Measurements from ENCODE around the gene RPTN.
"Not testable (repeated sequence)": the region's sequence is repeated elsewhere in the genome, so short reads cannot be mapped to it uniquely, and the experiment has no call there.

Gene RPTN

GRCh38 chr1:152165286-152166077 lies 6.5 kb upstream of the RPTN start:
- DNase-seq (ENCODE audit: insufficient read length, low spot score) (no peak), FAIRE-seq (no peak)

- no peak for FAIRE-seq
- DNase-seq (ENCODE audit: insufficient read length, low spot score) = no peak
Measured at GRCh38 chr1:152164517-152165136, 5.6 kb upstream of the RPTN start.

GRCh38 chr1:152162792-152163463 lies 3.9 kb upstream of the RPTN start:
- DNase-seq (ENCODE audit: insufficient read length, low spot score) (peak; percentile 35), FAIRE-seq (no peak)

DNA sequence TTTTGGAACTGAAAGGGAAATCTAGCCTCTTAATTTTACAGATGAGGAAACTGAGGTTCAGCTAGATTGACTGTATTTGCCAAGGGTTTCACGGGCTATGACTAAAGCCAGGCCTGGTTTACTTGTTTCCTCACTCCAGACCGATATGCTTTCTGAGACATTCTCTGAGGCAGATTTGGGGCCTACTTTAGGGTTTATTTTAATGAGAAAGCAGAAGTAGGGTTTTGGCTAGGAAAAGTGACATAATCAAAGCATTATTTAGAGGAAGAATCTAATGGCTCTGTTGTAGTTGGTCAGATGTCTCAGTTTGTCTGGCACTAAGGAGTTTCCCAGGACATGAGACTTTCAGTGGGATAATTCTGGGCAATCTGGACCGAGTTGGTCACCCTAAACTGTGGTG lies 1.5 kb upstream of the RPTN start:
- FAIRE-seq (no peak), DNase-seq (ENCODE audit: insufficient read length, low spot score) (no peak)

GRCh38 chr1:152153996-152154395 lies 5.0 kb downstream of the RPTN start:
- no peak for DNase-seq (ENCODE audit: insufficient read length, low spot score)
- no peak for FAIRE-seq

- FAIRE-seq (no peak), DNase-seq (ENCODE audit: insufficient read length, low spot score) (no peak)
Measured at GRCh38 chr1:152151646-152152045, 7.4 kb downstream of the RPTN start.

GRCh38 chr1:152148981-152149380 lies 10.0 kb downstream of the RPTN start:
- DNase-seq (ENCODE audit: insufficient read length, low spot score) (no peak), FAIRE-seq (no peak)

DNA sequence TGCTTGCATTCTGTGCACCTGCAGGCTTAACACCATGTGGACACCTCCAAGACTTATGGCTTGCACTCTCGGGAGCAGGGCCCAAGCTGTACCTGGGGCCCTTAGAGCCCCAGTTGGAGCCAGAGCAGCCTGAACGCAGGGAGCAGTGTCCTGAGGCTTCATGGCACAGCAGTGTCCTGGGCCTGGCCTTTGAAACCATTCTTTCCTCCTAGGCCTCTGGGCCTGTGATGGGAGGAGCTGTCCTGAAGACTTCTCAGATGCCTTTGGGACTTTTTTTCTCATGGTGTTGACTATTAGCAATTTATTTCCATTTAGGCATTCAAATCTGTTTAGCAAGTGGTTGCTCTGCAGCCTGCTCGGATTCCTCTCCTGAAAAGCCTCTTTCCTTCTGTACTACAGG lies 11.0 kb downstream of the RPTN start:
- FAIRE-seq = no peak
- DNase-seq (ENCODE audit: insufficient read length, low spot score) = no peak

DNA sequence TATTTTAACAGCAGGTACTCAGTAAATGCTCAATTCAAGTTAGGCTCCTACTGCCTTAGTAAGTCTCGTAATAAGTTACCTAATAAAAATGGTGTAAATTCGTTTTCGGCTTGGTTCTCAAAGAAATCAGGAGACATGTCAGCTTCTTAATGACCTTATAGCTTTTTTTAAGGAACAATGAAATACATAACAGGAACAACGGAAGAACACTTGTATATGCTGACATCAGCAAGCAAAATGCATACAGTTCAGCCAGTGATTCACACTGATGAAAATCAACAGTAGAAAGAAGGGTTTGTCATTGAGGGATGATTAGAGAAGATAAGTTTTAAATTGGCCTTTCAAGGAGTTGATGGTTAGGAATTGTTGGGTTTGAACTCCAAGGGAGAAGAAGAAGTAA lies 13.3 kb downstream of the RPTN start:
- no peak for DNase-seq (ENCODE audit: insufficient read length, low spot score)
- no peak for FAIRE-seq

DNA sequence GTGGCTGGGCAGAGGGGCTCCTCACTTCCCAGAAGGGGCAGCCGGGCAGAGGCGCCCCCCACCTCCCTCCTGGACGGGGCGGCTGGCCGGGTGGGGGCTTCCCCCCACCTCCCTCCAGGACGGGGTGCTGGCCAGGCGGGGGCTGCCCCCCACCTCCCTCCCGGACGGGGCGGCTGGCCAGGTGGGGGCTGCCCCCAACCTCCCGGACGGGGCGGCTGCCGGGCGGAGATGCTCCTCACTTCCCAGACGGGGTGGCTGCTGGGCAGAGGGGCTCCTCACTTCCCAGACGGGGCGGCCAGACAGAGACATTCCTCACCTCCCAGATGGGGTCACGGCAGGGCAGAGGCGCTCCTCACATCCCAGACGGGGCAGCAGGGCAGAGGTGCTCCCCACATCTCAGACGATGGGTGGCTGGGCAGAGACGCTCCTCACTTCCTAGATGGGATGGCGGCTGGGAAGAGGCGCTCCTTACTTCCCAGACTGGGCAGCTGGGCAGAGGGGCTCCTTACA lies 14.3 kb downstream of the RPTN start:
- FAIRE-seq = not testable (repeated sequence)

DNA sequence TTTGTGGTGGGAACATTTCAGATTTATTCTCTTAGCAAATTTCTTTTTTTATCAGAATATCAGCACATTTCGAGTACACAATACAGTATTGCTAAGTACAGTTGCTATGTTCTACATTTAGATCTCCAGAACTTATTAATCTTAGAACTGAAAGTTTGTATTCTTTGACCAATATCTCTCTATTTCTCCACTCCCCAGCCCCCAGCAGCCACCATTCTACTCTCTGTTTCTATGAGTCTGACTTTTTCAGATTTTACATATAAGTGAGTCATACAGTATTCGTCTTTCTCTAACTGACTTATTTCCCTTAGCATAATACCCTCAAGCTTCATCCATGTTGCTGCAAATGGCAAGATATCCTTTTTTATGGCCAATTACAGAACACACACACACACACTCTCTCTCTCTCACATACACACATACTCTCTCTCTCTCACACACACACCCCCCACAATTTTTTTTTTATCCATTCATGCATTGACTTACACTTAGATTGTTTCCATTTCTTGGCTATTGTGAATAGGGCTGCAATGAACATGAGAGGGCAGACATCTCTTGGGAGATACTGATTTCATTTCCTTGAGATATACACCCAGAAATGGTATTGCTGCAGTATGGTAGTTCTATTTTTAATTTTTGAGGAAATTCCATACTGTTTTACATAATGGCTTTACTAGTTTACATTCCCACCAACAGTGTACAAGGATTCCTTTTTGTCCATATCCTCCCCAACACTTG lies 15.7 kb downstream of the RPTN start:
- FAIRE-seq (no peak), DNase-seq (ENCODE audit: insufficient read length, low spot score) (no peak)

More for the DNA sequence above, 14.3 kb downstream of the RPTN start:
- not testable (repeated sequence) for DNase-seq (ENCODE audit: insufficient read length, low spot score)

GRCh38 chr1:152141971-152142584 lies 16.9 kb downstream of the RPTN start:
- DNase-seq (ENCODE audit: insufficient read length, low spot score) = peak; percentile 40
- peak; percentile 20 for FAIRE-seq

- no peak for FAIRE-seq
- DNase-seq (ENCODE audit: insufficient read length, low spot score) = no peak
Measured at GRCh38 chr1:152137215-152137614, 21.8 kb downstream of the RPTN start.

- no peak for FAIRE-seq
Measured at GRCh38 chr1:152130186-152130585, 28.8 kb downstream of the RPTN start.

DNA sequence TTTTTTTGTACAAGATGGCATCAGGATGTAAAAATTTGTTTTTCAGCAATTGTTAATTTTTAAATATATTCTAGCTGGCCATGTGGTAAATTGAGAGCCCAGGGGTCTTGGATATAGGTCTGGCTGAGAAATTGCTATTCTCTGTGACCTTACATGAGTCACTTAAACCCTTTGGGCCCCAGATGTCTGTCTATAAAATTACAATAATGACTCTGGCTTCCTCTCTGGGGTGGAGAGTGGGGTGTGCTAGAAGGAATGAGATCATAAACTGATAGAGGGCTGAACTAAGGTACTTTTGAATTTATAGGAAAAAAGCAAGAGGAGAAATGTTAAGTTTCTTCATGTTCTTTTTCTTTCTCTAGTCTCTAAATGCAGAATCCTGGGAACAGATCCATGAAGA lies 31.4 kb downstream of the RPTN start:
- FAIRE-seq (no peak), DNase-seq (ENCODE audit: insufficient read length, low spot score) (no peak)

More at GRCh38 chr1:152130186-152130585, 28.8 kb downstream of the RPTN start:
- no peak for DNase-seq (ENCODE audit: insufficient read length, low spot score)

GRCh38 chr1:152125834-152126443 lies 33.1 kb downstream of the RPTN start:
- no peak for DNase-seq (ENCODE audit: insufficient read length, low spot score)
- FAIRE-seq = no peak

DNA sequence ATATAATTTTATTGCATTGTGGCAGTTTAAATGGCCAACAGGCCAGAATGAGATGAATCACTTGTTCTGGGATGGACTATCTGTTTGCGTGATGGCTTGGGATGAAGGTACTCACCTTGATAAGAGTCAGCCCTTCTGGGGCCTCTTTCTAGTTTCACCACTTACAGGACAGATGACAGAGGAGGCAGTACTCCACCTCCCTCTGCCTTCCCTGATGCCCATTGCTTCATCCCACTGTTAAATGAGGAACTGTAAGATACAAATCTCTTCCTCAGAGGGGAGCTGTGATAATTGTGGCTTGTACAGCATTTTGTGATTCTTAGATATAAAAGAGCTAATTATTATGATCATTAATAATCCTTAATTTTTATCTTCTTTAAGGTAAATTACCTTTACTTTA lies 40.1 kb downstream of the RPTN start:
- no peak for FAIRE-seq

GRCh38 chr1:152115344-152115743 lies 43.7 kb downstream of the RPTN start, which contains the start of gene TCHH:
Gene TCHH, minus strand, starts transcription at chr1:152115444. Its CDS starts 1,364 bp downstream, at chr1:152114080.
- no peak for FAIRE-seq
- no peak for DNase-seq (ENCODE audit: insufficient read length, low spot score)

More for the DNA sequence above, 40.1 kb downstream of the RPTN start:
- no peak for DNase-seq (ENCODE audit: insufficient read length, low spot score)

DNA sequence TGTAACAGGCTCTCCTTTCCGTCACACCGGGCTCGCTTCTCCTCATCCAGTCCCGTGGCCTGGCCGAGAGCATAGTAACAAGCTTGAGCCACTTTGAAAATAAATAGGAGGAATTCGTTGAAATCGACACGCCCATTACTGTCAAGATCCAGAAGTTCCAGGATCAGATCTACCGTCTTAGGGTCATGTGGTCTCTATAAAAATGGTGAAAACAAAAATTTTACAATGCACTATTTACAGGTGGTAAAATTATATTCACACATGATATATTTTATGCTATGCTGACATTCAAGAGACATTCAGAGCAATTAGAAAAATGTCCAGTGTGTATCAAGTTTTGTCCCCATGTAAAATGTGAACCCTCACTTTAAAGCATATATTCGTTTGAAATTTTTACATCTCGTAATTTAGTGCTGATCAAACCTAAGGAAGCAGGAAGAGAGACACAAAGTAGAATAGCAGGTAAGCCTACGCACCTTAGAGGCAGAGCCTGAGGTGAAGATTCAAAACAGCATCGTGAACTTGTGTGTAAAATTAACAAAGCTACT lies 46.1 kb downstream of the RPTN start:
- FAIRE-seq = no peak
- DNase-seq (ENCODE audit: insufficient read length, low spot score) = no peak
